HEK293 (cell line): ENCODE data around the gene KCNV2.

Experiments
- ZNF133 ChIP-seq: fragments of 450-650 bp; formaldehyde crosslinking; IDR thresholded peaks from 2 replicates; pipeline ENCODE4 v1.5.1; 2016; ENCODE audit warnings: missing biosample characterization, missing genetic modification characterization
- ZNF830 ChIP-seq: fragments of 450-650 bp; IDR thresholded peaks from 2 replicates; pipeline ENCODE4 v1.5.0; 2018; ENCODE audit warnings: missing biosample characterization, missing genetic modification characterization, low read depth, mild to moderate bottlenecking, moderate library complexity

- TF ChIP-seq ZNF133 (tag by site-specific recombination) (no peak), ZNF830 (tag by site-specific recombination) (no peak)
Observed at GRCh38 chr9:2777454-2777853, 60.1 kb downstream of the KCNV2 start.
